ENCODE results near the gene TLE2.

GRCh38 chr19:3015126-3016057 is 13.7 kb downstream of the TLE2 start:
- TF ChIP-seq ZNF274 (IDR thresholded peaks at IDR 0.05; ENCODE audit: low read depth, low read length) = no peak
- TF ChIP-seq YY1 (IDR thresholded peaks at IDR 0.05; ENCODE audit: insufficient read depth, insufficient read length) = no peak
- TF ChIP-seq SUZ12 (IDR thresholded peaks at IDR 0.05; ENCODE audit: extremely low read depth, insufficient read depth, insufficient read length) = no peak
